Measurements from ENCODE around the gene DISC1. TPM values are rescaled to one million over a fixed set of nuclear protein-coding genes. Genes with fewer than 3 reads are reported as not detected.

The DISC1 gene
- total and polyA plus RNA-seq, 2 donors (not counting 3 experiments of a cell fraction or from before 2014, with no cell fraction given): 3.3 to 14.7 TPM

DNA sequence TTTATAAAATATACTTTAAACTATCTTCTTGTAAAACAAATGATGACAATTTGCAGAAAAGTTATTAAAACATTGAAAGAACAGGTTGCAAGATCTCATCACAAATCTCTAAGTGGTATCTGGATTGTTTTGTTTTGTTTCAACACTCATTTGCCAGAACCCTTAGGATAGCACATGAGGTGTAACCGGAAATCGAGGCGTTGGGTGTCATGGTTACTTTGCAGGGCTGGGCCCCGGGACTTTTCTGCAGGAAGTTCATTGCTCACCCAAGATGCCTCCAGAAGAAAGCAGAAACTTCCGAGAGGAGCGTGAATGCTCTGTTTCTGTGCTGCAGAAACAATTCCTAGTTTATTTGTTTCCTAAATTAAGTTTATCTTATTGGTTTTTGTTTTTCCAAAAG, 2.5 kb downstream of the DISC1 start:
- POLR2A ChIA-PET: no interaction called here
- no peak overlapping the region for H2AFZ ChIP-seq (ENCODE audit: low read depth, low read length)
- H3K9me1 ChIP-seq (replicated peaks; ENCODE audit: control insufficient read depth, extremely low read depth, insufficient read depth, low read length): no peaks in the 10 kb centered on the region
- no peaks in the 10 kb centered on the region for H4K20me1 ChIP-seq (replicated peaks; ENCODE audit: control insufficient read depth, extremely low read depth, insufficient read depth, low read length)
- TF ChIP-seq, protein P1, sequence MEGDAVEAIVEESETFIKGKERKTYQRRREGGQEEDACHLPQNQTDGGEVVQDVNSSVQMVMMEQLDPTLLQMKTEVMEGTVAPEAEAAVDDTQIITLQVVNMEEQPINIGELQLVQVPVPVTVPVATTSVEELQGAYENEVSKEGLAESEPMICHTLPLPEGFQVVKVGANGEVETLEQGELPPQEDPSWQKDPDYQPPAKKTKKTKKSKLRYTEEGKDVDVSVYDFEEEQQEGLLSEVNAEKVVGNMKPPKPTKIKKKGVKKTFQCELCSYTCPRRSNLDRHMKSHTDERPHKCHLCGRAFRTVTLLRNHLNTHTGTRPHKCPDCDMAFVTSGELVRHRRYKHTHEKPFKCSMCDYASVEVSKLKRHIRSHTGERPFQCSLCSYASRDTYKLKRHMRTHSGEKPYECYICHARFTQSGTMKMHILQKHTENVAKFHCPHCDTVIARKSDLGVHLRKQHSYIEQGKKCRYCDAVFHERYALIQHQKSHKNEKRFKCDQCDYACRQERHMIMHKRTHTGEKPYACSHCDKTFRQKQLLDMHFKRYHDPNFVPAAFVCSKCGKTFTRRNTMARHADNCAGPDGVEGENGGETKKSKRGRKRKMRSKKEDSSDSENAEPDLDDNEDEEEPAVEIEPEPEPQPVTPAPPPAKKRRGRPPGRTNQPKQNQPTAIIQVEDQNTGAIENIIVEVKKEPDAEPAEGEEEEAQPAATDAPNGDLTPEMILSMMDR (IDR thresholded peaks at IDR 0.05; ENCODE audit: extremely low read depth in 1 of 2, insufficient read depth in 1 of 2, low read depth in 1 of 2, low read length in 2 of 2): no peak
- TF ChIP-seq, protein P2, sequence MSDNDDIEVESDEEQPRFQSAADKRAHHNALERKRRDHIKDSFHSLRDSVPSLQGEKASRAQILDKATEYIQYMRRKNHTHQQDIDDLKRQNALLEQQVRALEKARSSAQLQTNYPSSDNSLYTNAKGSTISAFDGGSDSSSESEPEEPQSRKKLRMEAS (IDR thresholded peaks at IDR 0.05; ENCODE audit: insufficient read depth, insufficient read length): no peak
- no peak for TF ChIP-seq GATA2 (IDR thresholded peaks at IDR 0.05; ENCODE audit: insufficient read depth, insufficient read length, low read depth, low read length)
- TF ChIP-seq FOS (IDR thresholded peaks at IDR 0.05; ENCODE audit: borderline replicate concordance, insufficient read depth, low read length): no peak
- TF ChIP-seq MYC (IDR thresholded peaks at IDR 0.05; ENCODE audit: low read depth, low read length): no peak
- TF ChIP-seq EZH2 (IDR thresholded peaks at IDR 0.05; ENCODE audit: borderline replicate concordance, low read depth, low read length, severe bottlenecking): no peak
- no peak for TF ChIP-seq JUN (IDR thresholded peaks at IDR 0.05; ENCODE audit: borderline replicate concordance, insufficient read depth, insufficient read length, low read depth)
- no peak for TF ChIP-seq POLR2A (IDR thresholded peaks at IDR 0.05; ENCODE audit: low read depth, low read length)
- no peak for TF ChIP-seq POLR2AphosphoS5 (IDR thresholded peaks at IDR 0.05; ENCODE audit: insufficient read depth, low read depth, low read length)
- no peak overlapping the region for H3K9ac ChIP-seq (replicated peaks; ENCODE audit: extremely low read depth, insufficient read depth, low read length)
- H3K4me3 ChIP-seq (replicated peaks in 1 of 3; ENCODE audit: insufficient read depth in 1 of 3, low read depth in 1 of 3, low read length in 3 of 3): no peak overlapping the region
- H3K4me2 ChIP-seq (ENCODE audit: insufficient read depth, low read length): peak overlapping the region; percentile 32
- no peaks in the 10 kb centered on the region for H3K9me3 ChIP-seq (replicated peaks; ENCODE audit: control insufficient read depth, insufficient read depth, low read length)
- H3K4me1 ChIP-seq (ENCODE audit: control insufficient read depth, extremely low read depth, insufficient read depth, low read length): peaks cover 14% of the 10 kb centered on the region
- intact Hi-C loops (cut with micrococcal nuclease) (loop anchor here (5.0 kb wide), 1 partner anchor 1003 kb away; the partner anchor contains the start of gene SIPA1L2), dilution Hi-C loops (cut with MboI; ENCODE audit: extremely low pct_ligation_motif_present, low sequenced_read_pairs) (no loop called here)
- no peaks in the 10 kb centered on the region for H3K36me3 ChIP-seq (ENCODE audit: control insufficient read depth in 2 of 2, extremely low read depth in 1 of 2, insufficient read depth in 2 of 2, low read length in 2 of 2)
- CTCF ChIA-PET: no interaction called here
- BruUV-seq (replicated peaks): no TSS peak
- H3K27me3 ChIP-seq (ENCODE audit: control insufficient read depth in 2 of 2, insufficient read depth in 2 of 2, low read length in 2 of 2): no peaks in the 10 kb centered on the region
- no peak overlapping the region for H3K27ac ChIP-seq (ENCODE audit: insufficient read depth, low read depth, low read length)
- FAIRE-seq: peak; percentile 73
- peak; percentile 35 for DNase-seq (ENCODE audit: low read depth, low spot score)
- H3K79me2 ChIP-seq (ENCODE audit: control insufficient read depth, insufficient read depth, low read length): no peaks in the 10 kb centered on the region
